IPS-NIHi7 (cell line): ENCODE results near the gene FRAS1.
"Not testable (repeated sequence)": the region's sequence is repeated elsewhere in the genome, so short reads cannot be mapped to it uniquely, and the experiment has no call there.

ENCODE experiments used
- DNase-seq: peaks from one replicate; pipeline ENCODE4 v3.0.0; 2012; ENCODE audit warnings: mixed read lengths; ENCODE audit errors: extremely low spot score

FRAS1 gene

DNA sequence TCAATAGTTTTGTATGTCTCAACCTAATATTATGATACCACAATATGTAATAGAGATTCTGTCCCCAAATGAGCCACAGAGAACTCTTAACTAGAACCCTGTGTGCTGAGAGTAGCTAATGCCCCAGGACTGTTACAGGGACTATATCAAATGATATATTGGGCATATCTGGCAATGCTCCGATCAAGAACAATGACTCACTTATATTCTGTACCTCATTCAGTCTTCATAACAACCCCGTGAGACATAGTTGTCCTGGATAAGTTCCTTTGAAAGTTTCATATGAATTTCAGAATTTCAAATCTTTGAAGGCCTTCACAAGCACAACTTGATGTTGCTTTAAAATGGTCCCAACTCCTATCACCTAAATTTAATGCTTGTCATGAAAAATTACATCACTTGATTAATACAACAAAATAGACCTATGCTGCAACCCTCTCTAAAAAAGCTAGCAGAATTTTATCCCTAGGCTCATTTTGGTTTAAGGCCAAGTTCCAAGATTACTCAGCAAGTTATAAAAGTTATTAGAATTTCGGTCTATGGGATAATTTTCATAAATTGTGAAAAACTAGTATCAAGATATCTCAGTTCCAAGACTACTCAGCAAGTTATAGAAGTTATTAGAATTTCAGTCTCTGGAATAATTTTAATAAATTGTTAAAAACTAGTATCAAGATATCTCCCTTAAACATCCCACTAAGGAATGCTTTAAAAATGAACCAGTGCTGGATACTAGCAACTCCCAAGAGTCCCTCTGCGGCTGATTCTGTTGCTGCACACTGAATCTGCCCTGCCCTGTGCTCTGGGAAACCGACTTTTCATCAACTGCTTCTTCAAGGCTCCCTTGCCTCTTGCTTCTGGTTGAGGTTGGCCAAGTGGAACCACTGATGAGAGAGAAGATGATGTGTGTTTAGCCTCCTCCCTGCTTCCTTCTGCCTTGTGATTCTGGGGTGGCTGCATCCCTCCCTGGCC is 488.4 kb downstream of the FRAS1 start:
- DNase-seq, result no peak

DNA sequence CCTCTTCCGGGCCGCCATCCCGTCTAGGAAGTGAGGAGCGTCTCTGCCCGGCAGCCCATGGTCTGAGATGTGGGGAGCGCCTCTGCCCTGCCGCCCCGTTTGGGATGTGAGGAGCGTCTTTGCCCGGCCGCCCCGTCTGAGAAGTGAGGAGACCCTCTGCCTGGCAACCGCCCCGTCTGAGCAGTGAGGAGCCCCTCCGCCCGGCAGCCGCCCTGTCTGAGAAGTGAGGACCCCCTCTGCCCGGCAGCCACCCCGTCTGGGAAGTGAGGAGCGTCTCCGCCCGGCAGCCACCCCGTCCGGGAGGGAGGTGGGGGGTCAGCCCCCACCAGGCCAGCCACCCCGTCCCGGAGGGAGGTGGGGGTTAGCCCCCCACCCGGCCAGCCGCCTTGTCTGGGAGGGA is 490.8 kb downstream of the FRAS1 start:
- DNase-seq, result not testable (repeated sequence)

DNA sequence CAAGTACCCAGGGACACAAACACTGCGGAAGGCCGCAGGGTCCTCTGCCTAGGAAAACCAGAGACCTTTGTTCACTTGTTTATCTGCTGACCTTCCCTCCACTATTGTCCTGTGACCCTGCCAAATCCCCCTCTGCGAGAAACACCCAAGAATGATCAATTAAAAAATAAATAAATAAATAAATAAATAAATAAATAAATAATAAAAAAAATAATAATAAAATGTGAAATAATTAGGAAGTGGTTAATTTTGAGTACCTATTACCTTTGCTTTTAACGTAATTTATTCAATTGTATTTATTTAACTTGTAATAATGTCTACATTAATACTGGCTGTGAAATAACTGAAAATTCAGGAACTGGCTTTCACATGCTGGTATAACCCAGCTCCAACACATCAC is 491.8 kb downstream of the FRAS1 start:
- not testable (repeated sequence) for DNase-seq

DNA sequence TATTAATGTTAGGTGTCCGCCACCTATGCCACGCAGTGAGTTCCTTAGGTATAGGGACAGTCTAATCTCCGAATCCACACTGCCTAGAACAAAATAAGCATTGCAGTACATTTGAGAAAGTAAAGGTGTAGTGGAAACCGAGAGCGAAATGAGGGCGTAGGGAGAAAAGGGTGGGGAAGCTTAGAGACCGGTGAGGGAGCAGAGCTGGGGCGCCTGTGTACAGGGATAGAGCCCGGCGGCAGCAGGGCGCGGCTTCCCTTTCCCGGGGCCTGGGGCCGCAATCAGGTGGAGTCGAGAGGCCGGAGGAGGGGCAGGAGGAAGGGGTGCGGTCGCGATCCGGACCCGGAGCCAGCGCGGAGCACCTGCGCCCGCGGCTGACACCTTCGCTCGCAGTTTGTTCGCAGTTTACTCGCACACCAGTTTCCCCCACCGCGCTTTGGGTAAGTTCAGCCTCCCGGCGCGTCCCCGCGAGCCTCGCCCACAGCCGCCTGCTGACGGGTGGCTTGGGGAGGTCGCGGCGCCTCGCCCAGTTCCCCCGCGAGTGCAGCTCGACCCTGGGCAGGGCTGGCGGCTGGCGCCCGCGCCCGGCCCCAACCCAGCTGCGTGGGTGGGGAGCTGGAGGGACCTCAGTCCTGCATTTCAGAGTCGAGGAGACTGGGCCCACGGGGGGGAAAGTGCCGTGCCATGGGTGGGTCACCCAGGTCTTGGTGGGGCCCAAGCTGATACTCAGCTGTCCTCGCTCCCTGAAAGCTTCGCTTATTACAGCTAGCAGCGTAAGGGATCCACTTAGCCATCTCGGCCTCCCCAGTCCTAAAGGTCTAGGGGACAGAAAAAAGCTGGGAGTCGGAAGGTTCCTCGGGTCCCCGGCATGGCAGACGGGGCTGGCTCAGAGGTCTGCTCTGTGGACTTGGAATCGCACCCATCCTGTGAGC is 494.6 kb downstream of the FRAS1 start, which contains the start of gene ANXA3:
Gene ANXA3 (plus strand): TSS at position 351 of the 932 bp plus-strand sequence. CDS start 2,704 bp downstream, outside the sequence.
- peak; percentile 86 for DNase-seq

DNA sequence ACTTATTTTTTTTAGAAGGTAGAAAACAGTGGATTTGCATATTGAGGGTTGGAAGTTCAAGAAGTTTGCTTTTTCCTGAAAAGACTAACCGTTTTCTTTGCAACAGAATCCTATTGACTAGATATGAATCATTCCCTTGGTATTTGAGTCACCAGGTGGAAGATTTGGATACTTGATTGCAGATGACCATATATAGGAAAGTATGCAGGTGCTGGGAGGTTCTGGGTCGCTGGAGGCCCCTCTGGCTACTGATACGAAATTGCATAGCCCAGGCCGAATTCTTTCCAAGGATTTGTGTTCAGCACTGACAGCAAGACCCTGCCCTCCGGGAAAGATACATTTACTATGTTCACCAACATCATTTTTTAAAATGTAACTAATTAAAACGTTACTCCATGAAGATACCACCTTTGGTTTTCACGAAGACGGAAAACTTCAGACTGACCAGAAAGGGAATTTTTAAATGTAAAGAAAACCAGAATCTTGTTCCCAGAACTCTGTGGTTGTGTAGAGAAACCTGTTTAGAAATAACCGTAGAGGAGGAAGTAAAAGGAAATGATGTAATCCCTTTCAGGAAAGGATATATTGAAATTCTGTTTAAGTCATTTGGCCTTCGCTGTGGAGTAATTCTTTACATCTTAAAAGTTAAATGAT is 495.4 kb downstream of the FRAS1 start:
- peak; percentile 77 for DNase-seq

GRCh38 chr4:78553043-78553396 is 495.9 kb downstream of the FRAS1 start:
- no peak for DNase-seq

DNA sequence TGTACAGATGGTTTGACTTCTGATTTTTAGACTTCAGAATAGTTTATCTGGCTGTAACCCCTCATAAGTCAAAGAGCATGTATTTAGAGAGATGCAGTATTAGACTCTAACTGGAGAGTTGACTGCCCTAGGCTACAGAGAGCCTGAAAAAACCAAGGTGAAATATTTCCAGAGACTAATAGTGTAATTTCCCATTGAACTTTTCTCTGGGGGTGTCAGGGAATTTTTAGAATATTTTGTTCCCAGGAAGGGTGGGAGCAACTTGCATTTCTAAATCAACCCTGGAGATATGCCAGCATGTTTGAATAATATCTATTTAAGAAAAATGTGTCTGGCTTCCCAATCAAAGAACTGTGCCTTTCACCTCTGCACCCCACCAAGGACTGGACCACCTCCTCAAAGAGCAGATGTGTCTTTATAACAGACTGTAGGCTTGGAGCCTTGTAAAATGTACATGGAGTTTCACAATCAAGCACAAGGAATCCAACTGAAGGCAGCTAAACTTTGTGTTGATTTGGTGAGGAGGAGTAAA is 496.5 kb downstream of the FRAS1 start:
- DNase-seq, result no peak

- no peak for DNase-seq
Measured at GRCh38 chr4:78556665-78557064, 499.5 kb downstream of the FRAS1 start.

DNA sequence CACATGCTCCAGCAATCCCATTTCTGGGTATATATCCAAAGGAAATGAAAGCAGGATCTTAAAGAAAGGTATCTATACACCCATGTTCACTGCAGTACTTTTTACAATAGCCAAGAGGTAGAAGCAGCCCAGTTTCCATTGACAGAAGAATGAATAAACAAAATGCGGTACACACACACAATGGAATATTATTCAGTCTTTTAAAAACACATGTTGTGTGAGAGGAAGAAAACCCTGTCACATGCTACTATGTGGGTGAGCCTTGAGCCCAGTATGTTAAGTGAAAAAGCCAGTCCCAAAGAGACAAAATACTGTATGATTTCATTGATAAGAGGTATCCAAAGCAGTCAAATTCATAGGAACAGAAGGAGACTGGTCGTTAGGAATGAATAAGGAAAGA is 500.7 kb downstream of the FRAS1 start:
- DNase-seq, result no peak

DNA sequence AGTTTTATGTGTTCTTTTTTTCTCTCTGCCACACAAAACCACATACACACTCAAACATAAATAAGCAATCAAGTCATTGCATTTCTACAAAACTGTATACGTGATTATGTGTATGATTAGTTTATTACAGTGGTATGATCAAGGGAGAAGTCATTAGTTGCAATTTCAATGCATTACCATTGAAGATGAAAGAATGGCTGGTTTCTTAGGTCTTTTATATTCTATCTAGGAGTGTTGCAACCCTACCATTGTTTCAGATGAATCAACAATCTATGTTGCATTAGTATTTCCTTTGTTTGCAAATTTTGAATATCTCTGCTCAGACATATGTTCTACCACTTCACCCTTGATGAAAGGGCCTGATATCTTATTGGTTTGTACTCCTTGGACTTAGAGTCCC is 501.3 kb downstream of the FRAS1 start:
- DNase-seq, result no peak

GRCh38 chr4:78560296-78560963 is 503.3 kb downstream of the FRAS1 start:
- DNase-seq, result no peak

- DNase-seq, result no peak
Measured at GRCh38 chr4:78561677-78562076, 504.6 kb downstream of the FRAS1 start.

DNA sequence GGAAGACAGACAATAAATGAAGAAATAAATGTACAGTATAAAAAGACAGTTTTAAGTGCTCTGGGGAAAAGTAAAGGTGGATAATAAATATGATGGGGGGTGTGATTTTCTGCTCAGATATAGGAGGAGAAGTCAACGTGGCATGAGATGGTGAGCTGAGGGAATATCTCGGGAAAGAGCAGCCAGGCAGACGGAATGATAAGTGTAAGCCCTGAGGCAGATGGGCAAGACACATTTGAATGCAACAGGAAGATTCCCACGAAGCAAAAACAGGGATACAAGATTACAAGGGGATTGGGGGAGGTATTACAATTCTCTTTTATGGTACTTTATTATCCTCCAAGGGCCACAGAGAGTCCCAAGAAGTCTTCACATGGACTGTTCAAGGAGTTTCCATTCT is 505.6 kb downstream of the FRAS1 start:
- no peak for DNase-seq

- peak; percentile 29 for DNase-seq
Measured at GRCh38 chr4:78565971-78566372, 508.8 kb downstream of the FRAS1 start.

DNA sequence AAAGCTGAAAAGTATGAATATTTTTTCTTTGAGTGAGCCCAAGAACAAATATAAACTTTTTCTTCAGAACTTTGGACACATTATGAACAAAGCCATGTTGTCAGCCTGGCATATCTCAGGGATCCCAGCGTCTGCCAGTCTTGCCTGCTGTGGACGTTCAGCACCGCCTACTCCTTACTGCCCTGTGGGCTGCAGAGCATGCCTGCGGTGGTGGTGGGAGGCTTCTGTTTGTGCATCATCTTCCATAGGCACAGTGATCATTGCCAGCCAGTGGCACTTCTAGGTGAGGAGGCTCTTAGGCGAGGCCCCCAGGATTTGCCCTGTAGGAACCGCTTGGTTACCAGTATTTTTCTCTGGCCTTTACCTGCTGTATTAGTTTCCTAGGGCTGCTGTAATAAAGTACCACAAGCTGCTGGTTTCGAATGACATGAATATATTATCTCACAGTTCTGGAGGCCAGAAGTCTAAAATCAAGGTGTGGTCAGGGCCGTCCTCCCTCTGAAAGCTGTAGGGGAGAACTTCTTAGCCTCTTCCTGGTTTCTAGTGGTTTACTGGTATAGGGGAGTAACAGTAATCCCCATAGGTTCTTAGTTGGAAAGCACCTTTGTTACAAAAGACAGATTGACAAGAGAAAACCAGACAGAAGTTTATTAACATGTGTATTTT is 509.8 kb downstream of the FRAS1 start:
- DNase-seq, result no peak

GRCh38 chr4:78567500-78568060 is 510.5 kb downstream of the FRAS1 start:
- no peak for DNase-seq

DNA sequence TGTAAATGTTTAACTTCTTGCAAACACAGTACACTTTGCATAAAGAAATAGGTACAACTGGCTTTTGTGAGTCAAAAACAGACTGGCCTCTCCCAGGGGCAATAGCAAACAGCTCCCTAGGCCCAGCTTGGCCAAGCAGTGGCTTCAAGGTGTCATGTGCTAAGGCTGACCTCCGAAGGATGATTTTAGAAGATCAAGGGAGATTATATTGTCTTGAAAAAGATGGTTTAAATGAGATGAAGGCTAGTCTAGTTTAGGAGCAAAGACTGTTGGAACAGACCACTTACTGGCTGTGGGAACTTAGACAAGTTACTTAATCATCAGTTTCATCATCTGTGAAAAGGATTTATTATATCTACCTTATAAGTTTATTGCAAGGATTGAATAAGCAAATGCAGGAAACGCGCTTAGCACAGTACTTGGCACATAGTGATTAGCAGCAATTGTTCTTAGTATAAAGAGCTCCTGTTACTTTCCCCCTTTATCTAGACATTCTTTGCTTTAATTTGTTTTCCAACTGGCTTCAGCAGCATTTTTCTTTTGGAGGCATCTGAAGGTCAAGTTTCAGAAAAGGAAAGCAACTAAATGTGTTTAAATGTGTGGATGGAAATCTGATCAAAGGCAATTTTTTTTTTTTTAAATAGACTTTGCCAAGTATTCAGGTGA is 511.6 kb downstream of the FRAS1 start:
- DNase-seq, result no peak

GRCh38 chr4:78569306-78569821 is 512.2 kb downstream of the FRAS1 start:
- no peak for DNase-seq

- no peak for DNase-seq
Measured at GRCh38 chr4:78570117-78570516, 513.0 kb downstream of the FRAS1 start.
